GM21381 (cell line): ENCODE measurements around the gene GNB1.
"Not testable (repeated sequence)": the region's sequence is repeated elsewhere in the genome, so short reads cannot be mapped to it uniquely, and the experiment has no call there.

Experiments used
- ATAC-seq: cut with Tn5 transposase; IDR thresholded peaks from one replicate; pipeline ENCODE4 v1.9.1; 2021; ENCODE audit warnings: mild to moderate bottlenecking, moderate library complexity; ENCODE audit not compliant: unreplicated experiment

The GNB1 gene

GRCh38 chr1:1861761-1862310 is 29.1 kb downstream of the GNB1 start:
- ATAC-seq, result not testable (repeated sequence)

DNA sequence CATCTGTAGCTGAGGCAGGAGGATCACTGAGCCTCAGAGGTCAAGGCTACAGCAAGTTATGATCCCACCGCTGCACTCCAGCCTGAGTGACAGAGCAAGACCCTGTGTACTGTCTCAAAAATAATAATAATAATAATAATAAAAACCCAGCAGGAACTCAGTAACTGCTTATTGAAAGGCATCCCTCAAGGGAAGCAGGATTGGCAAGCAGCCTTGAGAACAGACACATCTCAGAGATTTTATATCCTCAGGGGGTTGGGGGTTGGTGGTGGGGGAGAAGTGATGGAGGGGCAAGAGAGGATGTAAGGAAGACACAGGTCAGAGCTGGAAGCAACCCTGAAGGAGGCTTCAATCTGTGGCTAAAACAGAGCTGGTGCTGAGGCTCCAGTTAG is 29.6 kb downstream of the GNB1 start:
- no peak for ATAC-seq

GRCh38 chr1:1859970-1860697 is 30.8 kb downstream of the GNB1 start:
- not testable (repeated sequence) for ATAC-seq

GRCh38 chr1:1858382-1859086 is 32.4 kb downstream of the GNB1 start:
- ATAC-seq, result no peak

DNA sequence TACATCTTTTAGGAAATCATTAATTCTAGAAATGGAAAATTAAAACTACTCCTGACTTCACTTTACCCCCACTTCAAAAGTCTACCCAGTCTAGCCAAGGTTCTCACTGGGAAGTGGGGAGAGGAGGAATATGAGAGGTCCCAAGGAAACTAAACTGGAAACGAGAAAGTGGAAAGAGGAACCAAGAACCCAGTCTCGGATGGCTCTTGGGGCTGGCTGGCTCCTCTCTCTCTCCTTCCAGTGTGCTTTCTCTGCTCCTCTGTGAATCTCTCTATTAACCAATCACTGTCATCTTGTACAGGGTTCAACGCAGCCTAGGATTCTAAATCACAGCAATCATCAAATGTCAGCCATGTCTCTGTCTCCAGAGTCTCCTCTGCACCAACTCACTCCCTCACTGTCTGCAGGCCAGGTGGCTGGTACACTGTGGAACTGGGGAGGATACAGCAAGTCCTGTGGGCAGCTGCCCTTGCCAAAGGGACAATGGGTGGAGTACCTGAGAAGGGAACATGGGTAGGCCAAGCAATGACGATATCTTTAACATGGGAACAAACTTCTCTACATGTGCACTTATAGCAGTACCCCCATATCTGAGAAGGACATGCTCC is 33.7 kb downstream of the GNB1 start:
- ATAC-seq, result no peak

DNA sequence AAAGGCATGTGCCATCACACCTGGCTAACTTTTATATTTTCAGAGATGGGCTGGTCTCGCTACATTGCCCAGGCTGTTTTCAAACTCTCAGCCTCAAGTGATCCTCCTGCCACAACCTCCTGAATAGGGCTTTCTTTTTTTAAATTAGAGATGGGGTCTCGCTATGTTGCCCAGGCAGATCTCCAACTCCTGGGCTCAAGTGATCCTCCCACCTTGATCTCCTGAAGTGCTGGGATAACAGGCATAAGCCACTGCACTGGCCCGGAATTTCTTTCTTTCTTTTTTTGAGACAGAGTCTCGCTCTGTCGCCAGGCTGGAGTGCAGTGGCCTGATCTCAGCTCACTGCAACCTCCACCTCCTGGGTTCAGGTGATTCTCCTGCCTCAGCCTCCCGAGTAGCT is 34.7 kb downstream of the GNB1 start:
- not testable (repeated sequence) for ATAC-seq

DNA sequence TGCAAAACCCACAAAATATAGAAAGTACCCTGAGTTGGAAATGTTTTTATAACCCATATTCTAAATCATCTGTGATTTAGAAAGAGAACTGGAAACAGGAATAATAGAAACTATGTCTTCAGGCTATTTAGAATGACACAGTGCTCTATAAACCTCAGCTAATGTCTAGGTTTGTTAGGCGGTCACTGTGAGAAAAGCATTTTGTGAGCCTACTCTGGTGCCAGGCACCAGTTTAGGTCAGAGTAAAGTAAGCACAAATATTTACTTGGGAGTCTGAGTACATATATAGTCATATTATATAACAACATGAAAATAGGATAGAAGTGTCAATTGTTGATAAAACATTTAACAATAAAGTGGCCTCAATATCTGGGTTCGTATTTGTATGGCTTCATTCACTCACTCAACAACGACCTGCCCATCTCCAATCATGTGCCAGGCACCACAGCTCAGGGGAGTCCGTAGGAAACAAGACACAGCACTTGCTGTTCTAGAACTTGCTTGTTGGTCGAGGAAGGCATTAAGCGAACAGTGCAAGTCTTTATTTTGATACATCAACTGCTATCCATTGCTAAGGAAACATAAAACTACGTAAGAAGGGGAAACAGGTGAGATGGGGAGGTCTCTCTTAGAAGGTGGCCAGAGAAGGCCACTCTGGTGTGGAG is 37.2 kb downstream of the GNB1 start:
- no peak for ATAC-seq

- ATAC-seq, result no peak
These were observed 38.1 kb downstream of the GNB1 start for GRCh38 chr1:1852619-1853414.

GRCh38 chr1:1847890-1848289 is 43.0 kb downstream of the GNB1 start:
- ATAC-seq, result no peak

DNA sequence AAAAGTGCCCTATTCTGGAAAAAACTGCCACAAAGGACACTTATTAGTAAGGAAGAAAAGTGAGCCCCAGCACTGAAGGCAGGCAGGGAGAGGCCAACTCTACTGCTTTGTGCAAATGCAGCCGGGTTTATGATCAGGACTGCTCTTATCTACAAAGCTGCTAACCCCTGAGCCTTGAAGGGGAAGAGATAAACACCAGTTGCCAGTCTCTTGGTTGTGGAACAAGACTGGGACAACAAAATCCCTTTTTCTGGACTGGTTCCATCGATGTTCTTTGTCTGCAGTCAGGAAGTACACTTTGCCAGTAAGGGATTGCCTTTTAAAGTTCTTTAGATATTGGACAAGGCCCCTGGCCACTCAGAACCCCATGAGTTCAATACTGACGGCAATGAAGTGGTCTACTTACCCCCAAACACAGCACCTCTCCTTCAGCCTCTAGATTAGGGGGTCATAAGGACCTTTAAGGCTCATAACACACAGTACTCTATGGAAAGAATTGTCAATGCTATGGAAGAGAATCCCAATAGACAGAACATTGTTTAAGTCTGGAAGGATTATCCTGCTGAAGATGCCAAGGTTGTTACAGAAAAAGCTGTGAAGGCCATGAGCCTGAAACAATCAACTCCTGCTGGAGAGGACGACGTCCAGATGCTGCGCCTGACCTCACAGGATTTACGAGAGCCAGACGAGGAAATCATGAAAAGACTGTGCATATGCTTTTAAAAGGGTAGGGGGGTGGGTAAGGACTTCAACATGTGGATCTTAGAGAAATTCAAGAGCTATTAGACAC is 43.6 kb downstream of the GNB1 start:
- no peak for ATAC-seq

- ATAC-seq, result no peak
These were observed 44.4 kb downstream of the GNB1 start for GRCh38 chr1:1846386-1846918.

DNA sequence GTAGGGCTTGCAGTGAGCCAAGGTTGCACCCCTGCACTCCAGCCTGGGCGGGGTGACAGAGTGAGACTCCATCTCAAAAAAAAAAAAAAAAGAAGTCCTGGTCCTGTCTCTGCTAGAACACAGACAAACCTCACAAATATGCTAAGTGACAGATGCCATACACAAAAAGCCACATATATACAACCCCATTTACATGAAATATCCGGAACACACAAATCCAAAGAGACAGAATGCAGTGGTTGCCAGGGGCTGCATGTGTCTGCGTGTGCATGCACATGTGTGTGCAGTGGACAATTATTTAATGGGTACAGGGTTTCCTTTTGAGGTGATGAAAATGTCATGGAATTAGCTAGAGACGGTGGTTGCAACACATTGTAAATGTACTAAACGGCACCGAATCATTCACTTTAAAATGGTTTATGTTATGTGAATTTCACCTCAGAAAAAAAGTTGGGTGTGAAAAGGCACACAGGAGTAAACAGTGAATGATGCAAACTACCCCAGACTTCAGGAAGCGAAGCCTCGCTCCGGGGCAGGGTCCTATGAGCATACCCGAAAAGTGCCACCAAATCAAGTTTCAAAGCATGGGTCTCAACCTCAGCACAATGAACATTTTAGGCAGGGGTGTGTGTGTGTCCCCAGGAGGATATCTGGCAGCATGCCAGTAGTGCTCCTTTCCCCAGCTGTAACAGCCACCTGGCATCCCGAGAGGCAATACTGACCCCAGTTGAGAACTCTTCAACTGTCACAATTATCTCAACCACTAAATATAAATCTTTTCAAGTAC is 48.3 kb downstream of the GNB1 start:
- no peak for ATAC-seq

- no peak for ATAC-seq
These were observed 49.3 kb downstream of the GNB1 start for GRCh38 chr1:1841575-1841995.

DNA sequence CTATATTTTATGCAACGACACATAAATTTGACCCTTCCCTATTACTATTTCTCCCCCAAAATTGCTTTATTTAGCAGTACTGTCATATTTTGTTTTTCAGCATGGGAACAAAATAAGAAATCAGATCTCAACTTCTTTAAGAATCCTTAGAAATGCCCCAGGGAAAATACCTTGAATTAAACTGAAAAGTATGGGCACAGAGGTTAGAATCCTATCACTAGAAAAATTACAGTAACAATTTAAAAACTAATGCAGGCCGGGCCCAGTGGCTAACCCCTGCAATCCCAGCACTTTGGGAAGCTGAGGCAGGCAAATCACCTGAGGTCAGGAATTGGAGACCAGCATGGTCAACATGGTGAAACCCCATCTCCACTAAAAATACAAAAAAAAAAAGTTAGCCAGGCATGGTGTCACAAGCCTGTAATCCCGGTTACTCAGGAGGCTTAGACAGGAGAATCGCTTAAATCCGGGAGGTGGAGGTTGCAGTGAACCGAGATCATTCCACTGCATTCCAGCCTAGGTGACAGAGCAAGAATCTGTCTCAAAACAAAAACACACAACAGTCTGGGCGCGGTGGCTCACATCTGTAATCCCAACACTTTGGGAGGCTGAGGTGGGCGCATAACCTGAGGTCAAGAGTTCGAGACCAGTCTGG is 51.4 kb downstream of the GNB1 start:
- ATAC-seq, result no peak

DNA sequence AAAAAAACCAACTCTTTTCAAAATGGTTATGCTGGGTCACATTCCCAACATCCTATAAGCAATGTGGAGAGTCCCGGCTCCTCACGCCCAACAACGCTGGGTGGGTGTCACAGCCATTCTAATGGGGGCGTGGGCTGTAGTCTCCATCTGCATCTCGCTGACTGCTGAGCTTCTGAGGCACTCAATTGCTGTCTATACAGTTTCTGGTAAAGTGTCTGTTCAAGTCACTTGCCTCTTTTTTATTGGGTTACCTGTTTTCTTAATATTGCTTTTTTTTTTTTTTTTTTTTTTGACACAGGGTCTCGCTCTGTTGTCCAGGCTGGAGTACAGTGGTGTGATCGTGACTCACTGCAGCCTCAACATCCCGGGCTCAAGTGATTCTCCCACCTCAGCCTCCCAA is 54.8 kb downstream of the GNB1 start:
- no peak for ATAC-seq

GRCh38 chr1:1835546-1835945 is 55.3 kb downstream of the GNB1 start:
- no peak for ATAC-seq

GRCh38 chr1:1833916-1834325 is 57.0 kb downstream of the GNB1 start:
- no peak for ATAC-seq

DNA sequence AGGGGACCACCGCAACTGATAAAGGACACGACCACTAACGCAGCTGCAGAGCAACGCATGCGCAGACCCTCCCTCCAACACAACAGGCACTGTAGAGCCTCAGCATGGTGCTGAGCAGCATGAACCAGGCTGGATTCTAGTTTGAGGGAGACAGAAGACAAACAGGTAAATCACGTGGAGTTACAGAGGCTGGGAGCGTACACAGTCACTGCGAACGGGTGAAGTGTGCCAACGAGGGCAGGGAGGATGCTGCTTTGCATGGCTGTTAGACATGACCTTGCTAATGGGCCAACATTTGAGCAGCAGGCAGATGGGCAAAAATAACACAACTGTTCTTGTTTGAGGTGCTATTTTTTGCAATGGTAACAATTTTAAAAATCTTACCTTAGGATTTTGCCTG is 57.4 kb downstream of the GNB1 start:
- ATAC-seq, result no peak
